GM12878 (cell line): Measurements from ENCODE around the gene SCARF2.

Source experiments
- ETV6 ChIP-seq, 2 experiments: fragments of 450-650 bp in 1 of 2; IDR thresholded peaks in 1 of 2; conservative IDR thresholded peaks in 1 of 2; 2 replicates each; pipeline ENCODE4 v1.6.1; 2014; ENCODE audit warnings: antibody characterized with exemption in 1 of 2, borderline replicate concordance in 1 of 2, low read depth in 1 of 2, mild to moderate bottlenecking in 1 of 2, moderate library complexity in 1 of 2
- KDM1A ChIP-seq: fragments of 200-600 bp; sonication (generic); IDR thresholded peaks from 2 replicates; pipeline ENCODE4 v1.6.1; 2016; ENCODE audit warnings: borderline replicate concordance
- POU2F2 ChIP-seq: IDR thresholded peaks from 3 replicates; pipeline ENCODE4 v1.6.1; 2011; ENCODE audit warnings: low read depth, mild to moderate bottlenecking, low read length, borderline replicate concordance
- RAD21 ChIP-seq: IDR thresholded peaks from 2 replicates; pipeline ENCODE4 v1.6.1; 2011; ENCODE audit warnings: mild to moderate bottlenecking, low read depth, low read length, moderate library complexity; ENCODE audit not compliant: insufficient read depth
- TF ChIP-seq, protein P1 (sequence below), 3 experiments: IDR thresholded peaks in 2 of 3; conservative IDR thresholded peaks in 1 of 3; 2 replicates each; pipeline ENCODE4 v1.5.1; 2011; ENCODE audit warnings: low read depth in 3 of 3, low read length in 3 of 3, mild to moderate bottlenecking in 3 of 3, control low read depth in 2 of 3, moderate library complexity in 2 of 3, inconsistent platforms in 1 of 3, mixed read lengths in 1 of 3; ENCODE audit not compliant: control insufficient read depth in 2 of 3, insufficient read depth in 1 of 3; ENCODE audit errors: extremely low read depth in 1 of 3

DNA sequence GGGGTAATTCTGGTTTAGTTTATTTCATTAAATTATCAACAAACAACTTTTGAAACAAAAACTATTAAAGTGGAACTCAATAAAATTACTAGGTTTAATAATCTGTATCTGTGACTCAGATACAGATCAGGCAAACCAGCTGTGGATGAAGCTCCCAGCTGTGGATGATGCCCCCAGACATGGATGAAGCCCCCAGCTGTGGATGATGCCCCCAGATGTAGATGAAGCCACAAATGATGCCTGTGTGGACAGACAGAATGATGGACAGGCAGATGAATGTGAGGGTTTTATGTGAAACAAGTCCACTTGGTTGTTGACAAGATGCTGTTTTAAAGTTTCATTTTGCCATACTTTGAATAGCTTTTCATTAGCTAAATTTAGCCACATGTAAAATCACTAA, 49.4 kb downstream of the SCARF2 start:
- TF ChIP-seq POU2F2 (no peak), RAD21 (no peak), ETV6 (conservative IDR thresholded peaks at IDR 0.05 in 1 of 2, IDR thresholded peaks at IDR 0.05 in 1 of 2; ENCODE audit: borderline replicate concordance in 1 of 2, low read depth in 1 of 2) (no peak), KDM1A (no peak)
- TF ChIP-seq, protein P1, sequence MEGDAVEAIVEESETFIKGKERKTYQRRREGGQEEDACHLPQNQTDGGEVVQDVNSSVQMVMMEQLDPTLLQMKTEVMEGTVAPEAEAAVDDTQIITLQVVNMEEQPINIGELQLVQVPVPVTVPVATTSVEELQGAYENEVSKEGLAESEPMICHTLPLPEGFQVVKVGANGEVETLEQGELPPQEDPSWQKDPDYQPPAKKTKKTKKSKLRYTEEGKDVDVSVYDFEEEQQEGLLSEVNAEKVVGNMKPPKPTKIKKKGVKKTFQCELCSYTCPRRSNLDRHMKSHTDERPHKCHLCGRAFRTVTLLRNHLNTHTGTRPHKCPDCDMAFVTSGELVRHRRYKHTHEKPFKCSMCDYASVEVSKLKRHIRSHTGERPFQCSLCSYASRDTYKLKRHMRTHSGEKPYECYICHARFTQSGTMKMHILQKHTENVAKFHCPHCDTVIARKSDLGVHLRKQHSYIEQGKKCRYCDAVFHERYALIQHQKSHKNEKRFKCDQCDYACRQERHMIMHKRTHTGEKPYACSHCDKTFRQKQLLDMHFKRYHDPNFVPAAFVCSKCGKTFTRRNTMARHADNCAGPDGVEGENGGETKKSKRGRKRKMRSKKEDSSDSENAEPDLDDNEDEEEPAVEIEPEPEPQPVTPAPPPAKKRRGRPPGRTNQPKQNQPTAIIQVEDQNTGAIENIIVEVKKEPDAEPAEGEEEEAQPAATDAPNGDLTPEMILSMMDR (IDR thresholded peaks at IDR 0.05 in 2 of 3, conservative IDR thresholded peaks at IDR 0.05 in 1 of 3; ENCODE audit: control insufficient read depth in 2 of 3, extremely low read depth in 1 of 3, insufficient read depth in 1 of 3, low read depth in 3 of 3, low read length in 3 of 3): no peak
